Measurements from ENCODE around the gene TIFAB.

The TIFAB gene

GRCh38 chr5:135473956-135474670, 22.0 kb upstream of the TIFAB start:
- no peak overlapping the region for H3K4me3 ChIP-seq (ENCODE audit: low read length)
- TF ChIP-seq CTCF (IDR thresholded peaks at IDR 0.05; ENCODE audit: insufficient read depth, low read depth, low read length, missing control alignments) = no peak
- peak; percentile 40 for DNase-seq (ENCODE audit: low read depth)

- TF ChIP-seq CTCF (IDR thresholded peaks at IDR 0.05; ENCODE audit: insufficient read depth, low read depth, low read length, missing control alignments) = no peak
- no peak for DNase-seq (ENCODE audit: low read depth)
- H3K4me3 ChIP-seq (ENCODE audit: low read length) = no peak overlapping the region
Measured at GRCh38 chr5:135472141-135472540, 20.0 kb upstream of the TIFAB start.

- TF ChIP-seq CTCF (IDR thresholded peaks at IDR 0.05; ENCODE audit: insufficient read depth, low read depth, low read length, missing control alignments) = no peak
- no peak overlapping the region for H3K4me3 ChIP-seq (ENCODE audit: low read length)
- no peak for DNase-seq (ENCODE audit: low read depth)
Measured at GRCh38 chr5:135471726-135472125, 19.6 kb upstream of the TIFAB start.

GRCh38 chr5:135469911-135470310, 17.8 kb upstream of the TIFAB start:
- peak; percentile 23 for DNase-seq (ENCODE audit: low read depth)
- TF ChIP-seq CTCF (IDR thresholded peaks at IDR 0.05; ENCODE audit: insufficient read depth, low read depth, low read length, missing control alignments) = no peak
- no peak overlapping the region for H3K4me3 ChIP-seq (ENCODE audit: low read length)

GRCh38 chr5:135468541-135468940, 16.4 kb upstream of the TIFAB start:
- DNase-seq (ENCODE audit: low read depth) = no peak
- TF ChIP-seq CTCF (IDR thresholded peaks at IDR 0.05; ENCODE audit: insufficient read depth, low read depth, low read length, missing control alignments) = no peak
- no peak overlapping the region for H3K4me3 ChIP-seq (ENCODE audit: low read length)

- no peak for DNase-seq (ENCODE audit: low read depth)
- TF ChIP-seq CTCF (IDR thresholded peaks at IDR 0.05; ENCODE audit: insufficient read depth, low read depth, low read length, missing control alignments) = no peak
- no peak overlapping the region for H3K4me3 ChIP-seq (ENCODE audit: low read length)
Measured at GRCh38 chr5:135467871-135468485, 15.8 kb upstream of the TIFAB start.
